ENCODE measurements around the gene TMEM255A.

The TMEM255A gene

DNA sequence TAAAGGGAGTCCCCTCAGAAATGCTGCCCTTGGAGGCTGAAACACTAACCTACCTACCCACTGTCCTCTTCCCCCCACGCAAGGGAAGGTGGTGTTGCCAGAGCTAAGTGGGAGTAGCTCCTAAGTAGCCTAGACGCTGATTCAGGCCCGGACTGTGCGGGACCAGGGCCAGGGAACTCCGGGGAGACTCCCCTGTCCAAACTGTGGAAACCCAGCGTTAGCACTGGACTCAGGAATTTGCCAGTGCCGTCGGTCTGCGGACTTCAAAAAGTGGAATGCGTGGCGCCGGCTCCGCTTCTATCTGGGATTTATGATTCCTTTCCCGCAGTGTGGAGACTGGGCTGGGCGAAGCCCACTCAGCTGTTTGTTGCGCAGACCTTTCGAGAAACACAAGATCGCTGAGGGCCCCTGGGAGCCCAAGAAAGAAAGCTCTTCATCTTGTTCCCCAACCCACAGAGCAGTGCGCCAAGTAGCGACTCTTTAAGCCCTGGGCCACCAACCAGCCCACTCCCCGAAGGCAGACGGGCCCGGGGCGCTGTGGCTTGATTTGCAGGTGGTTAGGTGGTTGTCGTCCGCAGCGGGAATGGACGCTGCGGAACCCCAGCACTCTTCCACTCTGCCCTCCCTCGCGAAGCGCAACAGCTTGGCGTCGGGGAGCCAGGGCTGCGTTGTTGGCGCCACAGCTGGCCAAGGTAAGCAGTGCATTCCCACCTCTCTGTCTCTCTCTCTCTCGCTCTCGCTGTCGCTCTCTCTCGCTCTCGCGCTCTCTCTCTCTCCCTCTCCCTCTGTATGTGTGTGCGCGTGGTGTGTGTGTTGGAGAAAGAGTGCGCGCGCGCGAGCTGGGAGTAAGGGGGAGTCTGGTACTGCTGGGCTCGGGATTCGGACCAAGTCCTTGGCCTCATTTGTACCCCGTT lies 2.0 kb downstream of the TMEM255A start:
- Histone ChIP-seq H3K4me3 (ENCODE audit: severe bottlenecking) (peak overlapping the region; percentile 27), H3K27me3 (ENCODE audit: insufficient read depth, poor library complexity, severe bottlenecking) (no peaks in the 10 kb centered on the region), H3K27ac (ENCODE audit: poor library complexity, severe bottlenecking) (no peak overlapping the region), H3K9me3 (ENCODE audit: severe bottlenecking) (no peaks in the 10 kb centered on the region), H3K4me1 (ENCODE audit: insufficient read depth, poor library complexity, severe bottlenecking) (no peaks in the 10 kb centered on the region), H3K36me3 (ENCODE audit: low read depth) (no peaks in the 10 kb centered on the region)
- ATAC-seq (ENCODE audit: low read depth): peak; percentile 80
- DNase-seq (ENCODE audit: low spot score): peak; percentile 62
- TF ChIP-seq, protein P1, sequence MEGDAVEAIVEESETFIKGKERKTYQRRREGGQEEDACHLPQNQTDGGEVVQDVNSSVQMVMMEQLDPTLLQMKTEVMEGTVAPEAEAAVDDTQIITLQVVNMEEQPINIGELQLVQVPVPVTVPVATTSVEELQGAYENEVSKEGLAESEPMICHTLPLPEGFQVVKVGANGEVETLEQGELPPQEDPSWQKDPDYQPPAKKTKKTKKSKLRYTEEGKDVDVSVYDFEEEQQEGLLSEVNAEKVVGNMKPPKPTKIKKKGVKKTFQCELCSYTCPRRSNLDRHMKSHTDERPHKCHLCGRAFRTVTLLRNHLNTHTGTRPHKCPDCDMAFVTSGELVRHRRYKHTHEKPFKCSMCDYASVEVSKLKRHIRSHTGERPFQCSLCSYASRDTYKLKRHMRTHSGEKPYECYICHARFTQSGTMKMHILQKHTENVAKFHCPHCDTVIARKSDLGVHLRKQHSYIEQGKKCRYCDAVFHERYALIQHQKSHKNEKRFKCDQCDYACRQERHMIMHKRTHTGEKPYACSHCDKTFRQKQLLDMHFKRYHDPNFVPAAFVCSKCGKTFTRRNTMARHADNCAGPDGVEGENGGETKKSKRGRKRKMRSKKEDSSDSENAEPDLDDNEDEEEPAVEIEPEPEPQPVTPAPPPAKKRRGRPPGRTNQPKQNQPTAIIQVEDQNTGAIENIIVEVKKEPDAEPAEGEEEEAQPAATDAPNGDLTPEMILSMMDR (IDR thresholded peaks at IDR 0.05; ENCODE audit: poor library complexity, severe bottlenecking): peak; percentile 39

DNA sequence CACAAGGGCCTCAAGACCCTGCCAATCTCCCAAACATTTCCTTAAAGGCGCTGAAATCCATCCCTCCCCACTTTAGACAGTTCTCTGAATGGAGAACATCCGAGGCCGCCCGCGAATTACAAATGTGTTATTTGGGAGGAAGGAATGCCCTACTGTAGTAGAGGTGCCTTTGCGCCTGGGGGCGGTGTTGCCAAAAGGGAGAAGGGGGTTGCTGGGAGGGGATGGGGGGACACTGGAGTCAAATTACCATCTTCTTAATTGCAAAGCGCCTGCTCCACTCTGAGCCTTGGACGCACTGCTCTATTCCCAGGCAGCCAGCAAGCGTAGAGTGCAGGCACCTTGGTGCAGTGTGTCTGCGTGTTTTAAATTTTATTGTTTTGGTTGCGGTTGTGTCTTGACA lies 2.7 kb downstream of the TMEM255A start:
- H3K27me3 ChIP-seq (ENCODE audit: insufficient read depth, poor library complexity, severe bottlenecking): no peaks in the 10 kb centered on the region
- DNase-seq (ENCODE audit: low spot score): no peak

DNA sequence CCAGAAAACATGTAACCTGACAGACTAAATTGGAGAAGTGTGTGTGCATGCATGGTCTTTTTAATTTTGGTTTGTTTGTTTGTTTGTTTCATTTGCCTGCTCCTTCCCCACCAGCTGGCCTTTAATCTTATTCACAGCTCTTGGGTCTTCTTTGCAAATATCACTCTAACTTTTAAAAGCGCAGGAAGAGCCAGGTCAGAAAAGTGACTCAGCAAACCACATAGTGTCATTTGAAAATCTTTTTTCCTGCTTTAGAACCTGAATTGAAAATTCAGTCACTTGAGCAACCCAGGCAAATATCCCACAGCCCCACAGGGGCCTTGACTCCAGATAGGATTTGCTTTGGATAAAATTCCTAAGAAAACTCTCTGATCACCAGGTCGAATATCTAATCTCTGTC lies 4.6 kb downstream of the TMEM255A start:
- ATAC-seq (ENCODE audit: low read depth) (no peak), DNase-seq (ENCODE audit: low spot score) (no peak)
- H3K9me3 ChIP-seq (ENCODE audit: severe bottlenecking): no peaks in the 10 kb centered on the region
- no peak overlapping the region for H3K4me3 ChIP-seq (ENCODE audit: severe bottlenecking)
- no peaks in the 10 kb centered on the region for H3K4me1 ChIP-seq (ENCODE audit: insufficient read depth, poor library complexity, severe bottlenecking)
- H3K36me3 ChIP-seq (ENCODE audit: low read depth): no peaks in the 10 kb centered on the region
- no peaks in the 10 kb centered on the region for H3K27me3 ChIP-seq (ENCODE audit: insufficient read depth, poor library complexity, severe bottlenecking)
- no peak overlapping the region for H3K27ac ChIP-seq (ENCODE audit: poor library complexity, severe bottlenecking)
- TF ChIP-seq, protein P1 (IDR thresholded peaks at IDR 0.05; ENCODE audit: poor library complexity, severe bottlenecking): no peak

More for the DNA sequence above, 2.7 kb downstream of the TMEM255A start:
- ATAC-seq (ENCODE audit: low read depth): no peak
- Histone ChIP-seq H3K36me3 (ENCODE audit: low read depth) (no peaks in the 10 kb centered on the region), H3K4me3 (ENCODE audit: severe bottlenecking) (no peak overlapping the region), H3K9me3 (ENCODE audit: severe bottlenecking) (no peaks in the 10 kb centered on the region), H3K27ac (ENCODE audit: poor library complexity, severe bottlenecking) (no peak overlapping the region), H3K4me1 (ENCODE audit: insufficient read depth, poor library complexity, severe bottlenecking) (no peaks in the 10 kb centered on the region)
- TF ChIP-seq, protein P1 (IDR thresholded peaks at IDR 0.05; ENCODE audit: poor library complexity, severe bottlenecking): no peak

DNA sequence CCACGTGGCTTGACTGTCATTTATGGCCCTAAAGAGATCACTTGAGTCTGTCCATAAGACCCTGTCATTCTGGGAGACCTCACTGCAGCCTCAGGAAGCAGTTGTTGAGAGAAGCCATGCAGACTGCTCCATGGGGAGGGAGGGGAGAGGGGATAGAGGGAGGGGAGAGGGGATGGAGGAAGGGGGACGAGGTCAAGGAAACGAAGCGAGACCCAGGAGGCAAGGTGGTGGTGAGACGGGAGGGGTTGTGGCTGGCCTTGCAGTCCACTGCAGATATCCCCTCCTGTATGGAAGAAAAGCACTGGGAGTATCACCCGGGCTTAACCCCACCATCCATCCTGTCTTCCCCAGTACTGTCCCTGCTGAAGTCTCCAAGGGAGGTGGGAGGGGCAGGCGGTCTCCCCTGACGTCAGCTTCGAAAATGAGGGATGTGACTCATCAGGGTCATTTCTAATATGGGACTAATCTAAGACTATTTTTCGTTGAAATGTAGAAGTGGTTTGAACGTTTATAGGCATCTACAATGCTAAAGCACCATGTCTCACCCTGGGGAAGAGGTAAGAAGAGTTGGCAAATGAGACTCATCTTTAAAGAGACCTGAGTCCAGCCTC lies 5.6 kb downstream of the TMEM255A start:
- no peak for DNase-seq (ENCODE audit: low spot score)
- no peaks in the 10 kb centered on the region for H3K9me3 ChIP-seq (ENCODE audit: severe bottlenecking)
- TF ChIP-seq, protein P1 (IDR thresholded peaks at IDR 0.05; ENCODE audit: poor library complexity, severe bottlenecking): no peak
- no peak overlapping the region for H3K27ac ChIP-seq (ENCODE audit: poor library complexity, severe bottlenecking)
- H3K4me1 ChIP-seq (ENCODE audit: insufficient read depth, poor library complexity, severe bottlenecking): no peaks in the 10 kb centered on the region
- no peaks in the 10 kb centered on the region for H3K36me3 ChIP-seq (ENCODE audit: low read depth)
- no peak for ATAC-seq (ENCODE audit: low read depth)
- H3K4me3 ChIP-seq (ENCODE audit: severe bottlenecking): no peak overlapping the region
- H3K27me3 ChIP-seq (ENCODE audit: insufficient read depth, poor library complexity, severe bottlenecking): no peaks in the 10 kb centered on the region
